ENCODE results near the gene YIPF3.

DNA sequence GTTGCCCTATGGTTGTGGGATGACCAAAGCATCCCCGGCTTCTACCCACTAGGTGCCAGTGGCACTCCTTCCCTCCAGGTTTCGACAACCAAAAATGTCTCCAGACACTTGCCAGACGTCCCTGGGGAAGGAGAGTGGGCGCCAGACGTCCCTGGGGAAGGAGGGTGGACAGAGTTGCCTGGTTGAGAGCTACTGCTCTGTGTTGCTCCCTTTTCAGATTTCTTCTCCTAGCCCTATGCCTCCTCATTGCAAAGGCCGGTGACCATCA lies 19.7 kb downstream of the YIPF3 start:
- TF ChIP-seq, protein P1, sequence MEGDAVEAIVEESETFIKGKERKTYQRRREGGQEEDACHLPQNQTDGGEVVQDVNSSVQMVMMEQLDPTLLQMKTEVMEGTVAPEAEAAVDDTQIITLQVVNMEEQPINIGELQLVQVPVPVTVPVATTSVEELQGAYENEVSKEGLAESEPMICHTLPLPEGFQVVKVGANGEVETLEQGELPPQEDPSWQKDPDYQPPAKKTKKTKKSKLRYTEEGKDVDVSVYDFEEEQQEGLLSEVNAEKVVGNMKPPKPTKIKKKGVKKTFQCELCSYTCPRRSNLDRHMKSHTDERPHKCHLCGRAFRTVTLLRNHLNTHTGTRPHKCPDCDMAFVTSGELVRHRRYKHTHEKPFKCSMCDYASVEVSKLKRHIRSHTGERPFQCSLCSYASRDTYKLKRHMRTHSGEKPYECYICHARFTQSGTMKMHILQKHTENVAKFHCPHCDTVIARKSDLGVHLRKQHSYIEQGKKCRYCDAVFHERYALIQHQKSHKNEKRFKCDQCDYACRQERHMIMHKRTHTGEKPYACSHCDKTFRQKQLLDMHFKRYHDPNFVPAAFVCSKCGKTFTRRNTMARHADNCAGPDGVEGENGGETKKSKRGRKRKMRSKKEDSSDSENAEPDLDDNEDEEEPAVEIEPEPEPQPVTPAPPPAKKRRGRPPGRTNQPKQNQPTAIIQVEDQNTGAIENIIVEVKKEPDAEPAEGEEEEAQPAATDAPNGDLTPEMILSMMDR (IDR thresholded peaks at IDR 0.05; ENCODE audit: poor library complexity, severe bottlenecking) = no peak
- no peak for TF ChIP-seq EZH2 (IDR thresholded peaks at IDR 0.05; ENCODE audit: borderline replicate concordance, insufficient read depth, low read length, poor library complexity, severe bottlenecking)
- TF ChIP-seq RAD21 (conservative IDR thresholded peaks at IDR 0.05) = no peak

Data from neural cell (in vitro differentiated cells).